ENCODE data around the gene GNAI1.

GNAI1 gene

GRCh38 chr7:80184693-80185092 lies 50.1 kb downstream of the GNAI1 start:
- H3K4me3 ChIP-seq (replicated peaks in 1 of 2; ENCODE audit: low read depth in 2 of 2, low read length in 2 of 2), result no peak overlapping the region
- DNase-seq (ENCODE audit: low read depth in 2 of 2), result no peak
- TF ChIP-seq CTCF (IDR thresholded peaks at IDR 0.05; ENCODE audit: low read depth, low read length), result no peak

GRCh38 chr7:80185571-80185970 lies 50.9 kb downstream of the GNAI1 start:
- TF ChIP-seq CTCF (IDR thresholded peaks at IDR 0.05; ENCODE audit: low read depth, low read length), result no peak
- H3K4me3 ChIP-seq (replicated peaks in 1 of 2; ENCODE audit: low read depth in 2 of 2, low read length in 2 of 2), result no peak overlapping the region
- DNase-seq (ENCODE audit: low read depth in 2 of 2), result no peak

DNA sequence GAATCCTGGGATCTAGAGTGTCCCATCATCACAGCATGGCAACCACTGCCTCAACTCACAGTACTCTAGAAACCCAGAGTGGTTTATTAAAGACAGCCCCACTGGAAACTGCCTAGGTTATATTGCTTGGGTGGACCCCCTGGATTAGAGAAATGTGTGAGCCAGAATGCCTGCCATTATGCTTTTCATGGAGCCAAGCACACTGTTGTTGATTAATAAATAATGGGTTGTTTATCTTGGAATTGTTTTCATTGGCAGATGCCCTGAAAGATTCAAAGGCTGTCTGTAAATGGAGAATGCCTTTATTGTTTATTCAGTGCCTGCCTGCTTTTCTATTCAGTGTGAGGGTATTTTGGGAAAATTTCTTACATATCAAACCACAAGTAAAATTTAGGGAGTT lies 52.1 kb downstream of the GNAI1 start:
- TF ChIP-seq CTCF (IDR thresholded peaks at IDR 0.05; ENCODE audit: low read depth, low read length), result no peak
- DNase-seq (ENCODE audit: low read depth in 2 of 2), result no peak
- H3K4me3 ChIP-seq (replicated peaks in 1 of 2; ENCODE audit: low read depth in 2 of 2, low read length in 2 of 2), result no peak overlapping the region

DNA sequence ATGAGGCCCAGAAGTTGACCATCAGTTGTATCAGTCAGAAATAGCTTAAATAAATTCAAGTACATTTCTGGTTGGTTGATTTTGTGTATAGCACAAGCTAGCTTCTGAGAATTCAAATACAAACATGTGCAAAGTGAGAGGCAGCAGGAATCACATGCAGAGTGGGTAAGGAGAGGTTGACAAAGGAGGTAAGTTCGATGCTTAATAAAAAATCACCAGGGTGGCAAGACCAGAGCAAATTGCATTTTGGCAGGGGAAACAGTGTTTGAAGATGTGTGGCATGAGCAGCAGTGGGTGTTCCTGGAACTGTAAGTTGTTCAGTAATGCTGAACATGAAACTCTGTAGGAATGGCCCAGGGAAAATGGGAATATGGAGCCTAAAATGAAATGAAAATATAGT lies 52.6 kb downstream of the GNAI1 start:
- TF ChIP-seq CTCF (IDR thresholded peaks at IDR 0.05; ENCODE audit: low read depth, low read length), result no peak
- DNase-seq (ENCODE audit: low read depth in 2 of 2), result no peak
- H3K4me3 ChIP-seq (replicated peaks in 1 of 2; ENCODE audit: low read depth in 2 of 2, low read length in 2 of 2), result no peak overlapping the region

- DNase-seq (ENCODE audit: low read depth in 2 of 2), result no peak
- no peak overlapping the region for H3K4me3 ChIP-seq (replicated peaks in 1 of 2; ENCODE audit: low read depth in 2 of 2, low read length in 2 of 2)
- no peak for TF ChIP-seq CTCF (IDR thresholded peaks at IDR 0.05; ENCODE audit: low read depth, low read length)
Measured at GRCh38 chr7:80187727-80188126, 53.1 kb downstream of the GNAI1 start.

GRCh38 chr7:80189638-80190037 lies 55.0 kb downstream of the GNAI1 start:
- no peak for DNase-seq (ENCODE audit: low read depth in 2 of 2)
- no peak overlapping the region for H3K4me3 ChIP-seq (replicated peaks in 1 of 2; ENCODE audit: low read depth in 2 of 2, low read length in 2 of 2)
- no peak for TF ChIP-seq CTCF (IDR thresholded peaks at IDR 0.05; ENCODE audit: low read depth, low read length)

DNA sequence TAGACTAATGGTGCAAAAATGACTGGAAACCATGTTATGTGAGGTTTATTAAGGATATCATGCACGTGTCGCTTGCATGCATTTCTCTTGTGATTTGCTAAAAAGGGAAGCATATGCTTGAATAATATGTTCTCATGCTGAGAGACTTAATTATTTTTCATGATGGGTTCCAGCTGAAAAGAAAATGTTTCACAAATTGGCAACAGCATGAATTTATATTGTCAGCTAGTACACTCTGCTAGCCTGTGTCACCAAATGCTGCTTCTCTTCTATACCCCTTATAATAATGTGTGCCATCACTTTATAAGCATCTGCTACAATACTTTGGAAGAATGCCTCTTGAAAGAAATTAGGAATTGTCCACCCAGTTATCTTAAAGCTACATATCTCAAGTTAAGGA lies 63.0 kb downstream of the GNAI1 start:
- TF ChIP-seq CTCF (IDR thresholded peaks at IDR 0.05; ENCODE audit: low read depth, low read length), result no peak
- H3K4me3 ChIP-seq (replicated peaks in 1 of 2; ENCODE audit: low read depth in 2 of 2, low read length in 2 of 2), result no peak overlapping the region
- no peak for DNase-seq (ENCODE audit: low read depth in 2 of 2)
